Measurements from ENCODE around the gene TPM4.

DNA sequence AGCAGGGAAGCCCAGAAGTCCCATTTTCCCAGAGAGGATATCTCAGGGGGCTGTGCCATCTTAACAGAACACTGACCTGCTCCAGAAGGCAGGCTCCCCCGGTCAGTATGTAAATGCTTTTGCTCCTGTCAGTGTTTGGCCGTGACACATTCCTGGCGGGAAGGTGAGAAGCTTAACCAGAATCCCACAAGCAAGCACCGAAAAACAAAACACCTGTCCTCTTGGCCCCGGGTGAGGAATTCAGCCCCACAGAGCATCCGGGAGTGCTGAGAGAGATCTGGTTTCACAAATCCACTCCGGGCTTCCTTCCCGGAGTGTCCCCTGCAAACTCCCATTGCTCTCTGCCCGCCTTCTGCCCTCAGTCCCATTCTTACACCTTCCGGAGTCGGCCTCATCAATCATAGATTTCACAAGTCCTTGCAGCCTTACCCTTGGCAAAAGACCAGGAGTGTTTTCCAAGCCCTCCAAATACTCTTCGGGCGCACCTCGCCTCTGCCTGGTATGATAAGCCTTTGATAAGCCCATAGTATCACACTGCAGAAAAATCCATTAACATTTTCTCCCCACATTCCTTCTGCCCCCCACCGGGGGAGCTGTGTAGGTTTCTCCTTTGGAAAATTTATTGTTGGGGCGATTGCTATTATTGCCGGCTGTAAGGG is 12.2 kb downstream of the TPM4 start:
- no peak for TF ChIP-seq TBP (CRISPR knock-in tag; IDR thresholded peaks at IDR 0.05)
- no peak for TF ChIP-seq DR1 (CRISPR knock-in tag; IDR thresholded peaks at IDR 0.05)
- no peak for TF ChIP-seq SRF (IDR thresholded peaks at IDR 0.05; ENCODE audit: low read depth, low read length)
- TF ChIP-seq EP300 (IDR thresholded peaks at IDR 0.05; ENCODE audit: low read depth in 2 of 2, low read length in 2 of 2), result 0 out of 4 replicates have a peak, but pooled peaks of 1 of the 2 experiments have one; percentile 14
- no peak for TF ChIP-seq EP300 (CRISPR knock-in tag; IDR thresholded peaks at IDR 0.05; ENCODE audit: borderline replicate concordance)
- TF ChIP-seq CTCF (CRISPR knock-in tag; IDR thresholded peaks at IDR 0.05), result no peak

All from HepG2 (cell line).